Astrocyte (in vitro differentiated cells and primary cell): ENCODE results near the gene PAGE2. TPM values are rescaled to one million over a fixed set of nuclear protein-coding genes. Genes with fewer than 3 reads are reported as not detected.

Experiments
- DNase-seq: peaks from one replicate; pipeline ENCODE4 v3.0.0-alpha.2; 2010; ENCODE audit warnings: low read depth
- FAIRE-seq: peaks from 2 replicates; lab custom pipeline; 2011; peaks lifted over from hg19 to GRCh38; lab: Jason Lieb, UNC
- H2AFZ ChIP-seq: 2 replicates; pipeline ENCODE4 v1.6.0; 2012; ENCODE audit warnings: low read depth, low read length, inconsistent platforms
- H3K27ac ChIP-seq: 2 replicates; pipeline ENCODE4 v1.5.1; 2011; ENCODE audit warnings: low read depth, low read length, inconsistent platforms
- H3K27me3 ChIP-seq: 2 replicates; pipeline ENCODE4 v1.6.0; 2011; ENCODE audit warnings: low read length, inconsistent platforms; ENCODE audit not compliant: insufficient read depth
- H3K36me3 ChIP-seq: 2 replicates; pipeline ENCODE4 v1.5.1; 2011; ENCODE audit warnings: low read length, inconsistent platforms; ENCODE audit not compliant: insufficient read depth
- H3K4me1 ChIP-seq: 2 replicates; pipeline ENCODE4 v1.5.1; 2011; ENCODE audit warnings: low read length, inconsistent platforms; ENCODE audit not compliant: insufficient read depth
- H3K4me2 ChIP-seq: 2 replicates; pipeline ENCODE4 v1.6.0; 2012; ENCODE audit warnings: low read length, inconsistent platforms
- H3K4me3 ChIP-seq: 2 replicates; pipeline ENCODE4 v1.5.1; 2011; ENCODE audit warnings: low read depth, mild to moderate bottlenecking, low read length, inconsistent platforms; ENCODE audit not compliant: insufficient read depth
- H3K79me2 ChIP-seq: 2 replicates; pipeline ENCODE4 v1.6.0; 2012; ENCODE audit warnings: mild to moderate bottlenecking, low read length, inconsistent platforms; ENCODE audit not compliant: insufficient read depth
- H3K9ac ChIP-seq: 2 replicates; pipeline ENCODE4 v1.6.0; 2012; ENCODE audit warnings: mild to moderate bottlenecking, low read length, inconsistent platforms
- H3K9me3 ChIP-seq: 2 replicates; pipeline ENCODE4 v1.5.1; 2012; ENCODE audit warnings: low read depth, mild to moderate bottlenecking, low read length, inconsistent platforms; ENCODE audit not compliant: insufficient read depth
- H4K20me1 ChIP-seq: 2 replicates; pipeline ENCODE4 v1.6.0; 2012; ENCODE audit warnings: low read length, inconsistent platforms; ENCODE audit not compliant: insufficient read depth
- H3K27ac Mint-ChIP-seq: one replicate; pipeline ENCODE4 v1.8.0; 2021; ENCODE audit warnings: mild to moderate bottlenecking, mixed read lengths; ENCODE audit not compliant: unreplicated experiment
- H3K27me3 Mint-ChIP-seq: one replicate; pipeline ENCODE4 v1.8.0; 2021; ENCODE audit warnings: low read depth, mixed read lengths; ENCODE audit not compliant: unreplicated experiment
- H3K36me3 Mint-ChIP-seq: one replicate; pipeline ENCODE4 v1.8.0; 2021; ENCODE audit warnings: low read depth, mixed read lengths; ENCODE audit not compliant: unreplicated experiment
- H3K4me1 Mint-ChIP-seq: one replicate; pipeline ENCODE4 v1.8.0; 2021; ENCODE audit warnings: low read depth, mixed read lengths; ENCODE audit not compliant: unreplicated experiment
- H3K4me3 Mint-ChIP-seq: one replicate; pipeline ENCODE4 v1.8.0; 2021; ENCODE audit warnings: mild to moderate bottlenecking, moderate library complexity, mixed read lengths; ENCODE audit not compliant: unreplicated experiment
- H3K9me3 Mint-ChIP-seq: one replicate; pipeline ENCODE4 v1.8.0; 2021; ENCODE audit warnings: mild to moderate bottlenecking, mixed read lengths; ENCODE audit not compliant: unreplicated experiment
- CTCF ChIP-seq: IDR thresholded peaks from 2 replicates; pipeline ENCODE4 v1.5.1; 2011; ENCODE audit warnings: low read depth, mild to moderate bottlenecking, inconsistent platforms, low read length, moderate library complexity; ENCODE audit not compliant: insufficient read depth
- EZH2 ChIP-seq: IDR thresholded peaks from 2 replicates; pipeline ENCODE4 v1.6.1; 2012; ENCODE audit warnings: mild to moderate bottlenecking, low read length, inconsistent platforms; ENCODE audit not compliant: insufficient read depth
- total RNA-seq: library from RNA; stranded (reverse); gene quantifications from 2 replicates; pipeline ENCODE4 v1.2.1, GENCODE V29; 2021

PAGE2 gene
- total RNA-seq, 1 donor from 2014 or later, result not detected

- no peaks in the 10 kb centered on the region for H3K9me3 Mint-ChIP-seq
- FAIRE-seq, result peak; percentile 96
These were observed 40.5 kb downstream of the PAGE2 start for GRCh38 chrX:55129361-55129760.

GRCh38 chrX:55130481-55130880 is 41.7 kb downstream of the PAGE2 start:
- Histone ChIP-seq H3K36me3 (no peaks in the 10 kb centered on the region), H3K4me1 (no peaks in the 10 kb centered on the region), H4K20me1 (no peaks in the 10 kb centered on the region), H3K27ac (no peak overlapping the region), H2AFZ (no peak overlapping the region), H3K9ac (no peak overlapping the region), H3K27me3 (no peaks in the 10 kb centered on the region), H3K4me2 (no peak overlapping the region), H3K9me3 (no peaks in the 10 kb centered on the region), H3K79me2 (no peaks in the 10 kb centered on the region), H3K4me3 (no peak overlapping the region)
- H3K4me3 Mint-ChIP-seq, result no peak overlapping the region
- H3K36me3 Mint-ChIP-seq, result no peaks in the 10 kb centered on the region
- H3K9me3 Mint-ChIP-seq, result no peaks in the 10 kb centered on the region
- DNase-seq (no peak), FAIRE-seq (no peak)
- H3K27ac Mint-ChIP-seq, result no peak overlapping the region
- peaks cover 7% of the 10 kb centered on the region for H3K27me3 Mint-ChIP-seq
- TF ChIP-seq EZH2 (no peak), CTCF (no peak)
- H3K4me1 Mint-ChIP-seq, result no peaks in the 10 kb centered on the region

More at GRCh38 chrX:55129361-55129760, 40.5 kb downstream of the PAGE2 start:
- H3K4me2 ChIP-seq, result no peak overlapping the region
- H3K79me2 ChIP-seq, result no peaks in the 10 kb centered on the region
- H3K36me3 ChIP-seq, result no peaks in the 10 kb centered on the region
- no peaks in the 10 kb centered on the region for H3K36me3 Mint-ChIP-seq
- H3K27me3 ChIP-seq, result no peaks in the 10 kb centered on the region
- no peak overlapping the region for H3K9ac ChIP-seq
- no peak for DNase-seq
- peaks cover 7% of the 10 kb centered on the region for H3K27me3 Mint-ChIP-seq
- no peak overlapping the region for H3K27ac ChIP-seq
- no peaks in the 10 kb centered on the region for H3K4me1 ChIP-seq
- no peaks in the 10 kb centered on the region for H3K9me3 ChIP-seq
- TF ChIP-seq EZH2 (no peak), CTCF (no peak)
- H3K4me1 Mint-ChIP-seq, result no peaks in the 10 kb centered on the region
- H4K20me1 ChIP-seq, result no peaks in the 10 kb centered on the region
- H3K4me3 Mint-ChIP-seq, result no peak overlapping the region
- no peak overlapping the region for H2AFZ ChIP-seq
- no peak overlapping the region for H3K27ac Mint-ChIP-seq
- H3K4me3 ChIP-seq, result no peak overlapping the region

GRCh38 chrX:55132416-55132815 is 43.6 kb downstream of the PAGE2 start:
- Histone ChIP-seq H3K27me3 (no peaks in the 10 kb centered on the region), H3K4me2 (no peak overlapping the region), H2AFZ (no peak overlapping the region), H3K79me2 (no peaks in the 10 kb centered on the region), H3K9ac (no peak overlapping the region), H4K20me1 (no peaks in the 10 kb centered on the region), H3K27ac (no peak overlapping the region), H3K36me3 (no peaks in the 10 kb centered on the region), H3K4me3 (no peak overlapping the region), H3K4me1 (no peaks in the 10 kb centered on the region), H3K9me3 (no peaks in the 10 kb centered on the region)
- DNase-seq (no peak), FAIRE-seq (no peak)
- no peaks in the 10 kb centered on the region for H3K9me3 Mint-ChIP-seq
- H3K4me1 Mint-ChIP-seq, result no peaks in the 10 kb centered on the region
- H3K27ac Mint-ChIP-seq, result no peak overlapping the region
- no peak overlapping the region for H3K4me3 Mint-ChIP-seq
- H3K36me3 Mint-ChIP-seq, result no peaks in the 10 kb centered on the region
- TF ChIP-seq CTCF, result no peak
- no peak for TF ChIP-seq EZH2
- H3K27me3 Mint-ChIP-seq, result peaks cover 7% of the 10 kb centered on the region
